Urinary bladder (tissue), 4 donors: ENCODE data around the gene DSG3. TPM values are rescaled to one million over a fixed set of nuclear protein-coding genes. Genes with fewer than 3 reads are reported as not detected.
"Not testable (repeated sequence)": the region's sequence is repeated elsewhere in the genome, so short reads cannot be mapped to it uniquely, and the experiment has no call there.

ENCODE experiments used
- DNase-seq: peaks from one replicate; pipeline ENCODE4 v3.0.0-alpha.2; 2015; ENCODE audit errors: extremely low spot score
- H3K27ac ChIP-seq: one replicate; pipeline ENCODE4 v1.5.1; 2013; ENCODE audit warnings: low read depth, mild to moderate bottlenecking, moderate library complexity
- H3K36me3 ChIP-seq: one replicate; pipeline ENCODE4 v1.6.1; 2013; ENCODE audit warnings: mild to moderate bottlenecking, moderate library complexity; ENCODE audit not compliant: insufficient read depth
- H3K4me1 ChIP-seq: one replicate; pipeline ENCODE4 v1.6.1; 2013; ENCODE audit warnings: mild to moderate bottlenecking, moderate library complexity; ENCODE audit not compliant: insufficient read depth
- H3K4me3 ChIP-seq: one replicate; pipeline ENCODE4 v1.5.1; 2013; ENCODE audit warnings: low read depth, low read length
- WGBS: extraction: QIAGEN DNeasy Blood & Tissue Kit; methylation state at CpG from one replicate; pipeline ENCODE4 v1.1.7; 2013; 5-methylcytosine and 5-hydroxymethylcytosine counted together
- polyA plus RNA-seq: library from polyadenylated mRNA; stranded (reverse); fragments of 200-250 nt; gene quantifications from one replicate; pipeline ENCODE4 v1.2.3, GENCODE V29; 2013
- total RNA-seq: library from RNA; depleted of rRNA; stranded (reverse); fragments of >200 nt; gene quantifications from one replicate; pipeline ENCODE4 v1.2.3, GENCODE V29; 2014
- donor health status: healthy with polysubstance abuse.
- donor health status: healthy.

DSG3 gene
- total and polyA plus RNA-seq, 2 donors: 0.14 to 1.0 TPM

- no peaks in the 10 kb centered on the region for H3K36me3 ChIP-seq
- no peak overlapping the region for H3K27ac ChIP-seq
- peaks cover 2% of the 10 kb centered on the region for H3K4me1 ChIP-seq
- 92% methylated on average over 1 of the region's 1 CpG for WGBS
- DNase-seq: no peak
- no peak overlapping the region for H3K4me3 ChIP-seq
These were observed 42.8 kb downstream of the DSG3 start for GRCh38 chr18:31490387-31490786.

- H3K4me1 ChIP-seq: peaks cover 2% of the 10 kb centered on the region
- DNase-seq: no peak
- H3K36me3 ChIP-seq: no peaks in the 10 kb centered on the region
- no peak overlapping the region for H3K4me3 ChIP-seq
- H3K27ac ChIP-seq: no peak overlapping the region
These were observed 43.3 kb downstream of the DSG3 start for GRCh38 chr18:31490833-31491232.

GRCh38 chr18:31491586-31491985 lies 44.0 kb downstream of the DSG3 start:
- Histone ChIP-seq H3K27ac (no peak overlapping the region), H3K4me3 (no peak overlapping the region), H3K36me3 (no peaks in the 10 kb centered on the region), H3K4me1 (peaks cover under 1% of the 10 kb centered on the region)
- DNase-seq: no peak

GRCh38 chr18:31492671-31493070 lies 45.1 kb downstream of the DSG3 start:
- no peak for DNase-seq

GRCh38 chr18:31493171-31493570 lies 45.6 kb downstream of the DSG3 start:
- 89% methylated on average over 7 of the region's 7 CpGs for WGBS
- no peaks in the 10 kb centered on the region for H3K4me1 ChIP-seq

More at GRCh38 chr18:31492671-31493070, 45.1 kb downstream of the DSG3 start:
- WGBS: 91% methylated on average over 9 of the region's 9 CpGs
- H3K4me1 ChIP-seq: no peaks in the 10 kb centered on the region
- no peaks in the 10 kb centered on the region for H3K36me3 ChIP-seq
- no peak overlapping the region for H3K27ac ChIP-seq
- no peak overlapping the region for H3K4me3 ChIP-seq

GRCh38 chr18:31493941-31494340 lies 46.4 kb downstream of the DSG3 start:
- DNase-seq: no peak
- no peak overlapping the region for H3K4me3 ChIP-seq
- no peak overlapping the region for H3K27ac ChIP-seq
- H3K4me1 ChIP-seq: no peaks in the 10 kb centered on the region
- no peaks in the 10 kb centered on the region for H3K36me3 ChIP-seq

More at GRCh38 chr18:31493171-31493570, 45.6 kb downstream of the DSG3 start:
- H3K4me3 ChIP-seq: no peak overlapping the region
- H3K36me3 ChIP-seq: no peaks in the 10 kb centered on the region
- no peak for DNase-seq
- no peak overlapping the region for H3K27ac ChIP-seq

GRCh38 chr18:31494705-31495244 lies 47.2 kb downstream of the DSG3 start:
- WGBS: 85% methylated on average over 2 of the region's 2 CpGs
- not testable (repeated sequence) for H3K4me1 ChIP-seq, H3K36me3 ChIP-seq, DNase-seq, H3K27ac ChIP-seq, H3K4me3 ChIP-seq

- H3K4me3 ChIP-seq: peak overlapping the region; percentile 50
- 24% methylated on average over 25 of the region's 25 CpGs for WGBS
- no peaks in the 10 kb centered on the region for H3K4me1 ChIP-seq
- peak overlapping the region; percentile 26 for H3K27ac ChIP-seq
- no peaks in the 10 kb centered on the region for H3K36me3 ChIP-seq
- no peak for DNase-seq
These were observed 49.9 kb downstream of the DSG3 start for GRCh38 chr18:31497404-31497835.

GRCh38 chr18:31497836-31498573 lies 50.5 kb downstream of the DSG3 start, which contains the start of gene DSG2:
DSG2 (plus strand) TSS chr18:31498177; CDS start chr18:31498252, 75 bp downstream.
- DNase-seq: no peak
- Histone ChIP-seq H3K4me3 (peak within 1 kb of the TSS; percentile 50), H3K27ac (peak within 1 kb of the TSS; percentile 35), H3K4me1 (no peaks in the 10 kb centered on the region), H3K36me3 (no peaks in the 10 kb centered on the region)
- WGBS: 1% methylated on average over 79 of the region's 79 CpGs

- Histone ChIP-seq H3K36me3 (no peaks in the 10 kb centered on the region), H3K4me3 (peak overlapping the region; percentile 50), H3K27ac (peak overlapping the region; percentile 35), H3K4me1 (no peaks in the 10 kb centered on the region)
- 19% methylated on average over 22 of the region's 22 CpGs for WGBS
- DNase-seq: no peak
These were observed 51.3 kb downstream of the DSG3 start for GRCh38 chr18:31498574-31499524.

- no peak overlapping the region for H3K4me3 ChIP-seq
- no peak for DNase-seq
- H3K27ac ChIP-seq: no peak overlapping the region
- H3K36me3 ChIP-seq: no peaks in the 10 kb centered on the region
- no peaks in the 10 kb centered on the region for H3K4me1 ChIP-seq
- WGBS: 73% methylated on average over 6 of the region's 6 CpGs
These were observed 52.6 kb downstream of the DSG3 start for GRCh38 chr18:31500051-31500688.

GRCh38 chr18:31503011-31503410 lies 55.5 kb downstream of the DSG3 start:
- Histone ChIP-seq H3K27ac (no peak overlapping the region), H3K4me1 (no peaks in the 10 kb centered on the region), H3K36me3 (no peaks in the 10 kb centered on the region), H3K4me3 (no peak overlapping the region)
- 95% methylated on average over 4 of the region's 4 CpGs for WGBS
- DNase-seq: no peak

- DNase-seq: no peak
- H3K4me3 ChIP-seq: no peak overlapping the region
- WGBS: 64% methylated on average over 10 of the region's 10 CpGs
- no peaks in the 10 kb centered on the region for H3K36me3 ChIP-seq
- no peak overlapping the region for H3K27ac ChIP-seq
- H3K4me1 ChIP-seq: no peaks in the 10 kb centered on the region
These were observed 57.1 kb downstream of the DSG3 start for GRCh38 chr18:31504455-31505147.
